HG03175 (cell line): ENCODE data around the gene OSBPL8.

ENCODE experiments used
- ATAC-seq: cut with Tn5 transposase; IDR thresholded peaks from one replicate; pipeline ENCODE4 v1.9.1; 2021; ENCODE audit warnings: mild to moderate bottlenecking, moderate library complexity; ENCODE audit not compliant: unreplicated experiment

Gene OSBPL8, protein sequence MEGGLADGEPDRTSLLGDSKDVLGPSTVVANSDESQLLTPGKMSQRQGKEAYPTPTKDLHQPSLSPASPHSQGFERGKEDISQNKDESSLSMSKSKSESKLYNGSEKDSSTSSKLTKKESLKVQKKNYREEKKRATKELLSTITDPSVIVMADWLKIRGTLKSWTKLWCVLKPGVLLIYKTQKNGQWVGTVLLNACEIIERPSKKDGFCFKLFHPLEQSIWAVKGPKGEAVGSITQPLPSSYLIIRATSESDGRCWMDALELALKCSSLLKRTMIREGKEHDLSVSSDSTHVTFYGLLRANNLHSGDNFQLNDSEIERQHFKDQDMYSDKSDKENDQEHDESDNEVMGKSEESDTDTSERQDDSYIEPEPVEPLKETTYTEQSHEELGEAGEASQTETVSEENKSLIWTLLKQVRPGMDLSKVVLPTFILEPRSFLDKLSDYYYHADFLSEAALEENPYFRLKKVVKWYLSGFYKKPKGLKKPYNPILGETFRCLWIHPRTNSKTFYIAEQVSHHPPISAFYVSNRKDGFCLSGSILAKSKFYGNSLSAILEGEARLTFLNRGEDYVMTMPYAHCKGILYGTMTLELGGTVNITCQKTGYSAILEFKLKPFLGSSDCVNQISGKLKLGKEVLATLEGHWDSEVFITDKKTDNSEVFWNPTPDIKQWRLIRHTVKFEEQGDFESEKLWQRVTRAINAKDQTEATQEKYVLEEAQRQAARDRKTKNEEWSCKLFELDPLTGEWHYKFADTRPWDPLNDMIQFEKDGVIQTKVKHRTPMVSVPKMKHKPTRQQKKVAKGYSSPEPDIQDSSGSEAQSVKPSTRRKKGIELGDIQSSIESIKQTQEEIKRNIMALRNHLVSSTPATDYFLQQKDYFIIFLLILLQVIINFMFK

DNA sequence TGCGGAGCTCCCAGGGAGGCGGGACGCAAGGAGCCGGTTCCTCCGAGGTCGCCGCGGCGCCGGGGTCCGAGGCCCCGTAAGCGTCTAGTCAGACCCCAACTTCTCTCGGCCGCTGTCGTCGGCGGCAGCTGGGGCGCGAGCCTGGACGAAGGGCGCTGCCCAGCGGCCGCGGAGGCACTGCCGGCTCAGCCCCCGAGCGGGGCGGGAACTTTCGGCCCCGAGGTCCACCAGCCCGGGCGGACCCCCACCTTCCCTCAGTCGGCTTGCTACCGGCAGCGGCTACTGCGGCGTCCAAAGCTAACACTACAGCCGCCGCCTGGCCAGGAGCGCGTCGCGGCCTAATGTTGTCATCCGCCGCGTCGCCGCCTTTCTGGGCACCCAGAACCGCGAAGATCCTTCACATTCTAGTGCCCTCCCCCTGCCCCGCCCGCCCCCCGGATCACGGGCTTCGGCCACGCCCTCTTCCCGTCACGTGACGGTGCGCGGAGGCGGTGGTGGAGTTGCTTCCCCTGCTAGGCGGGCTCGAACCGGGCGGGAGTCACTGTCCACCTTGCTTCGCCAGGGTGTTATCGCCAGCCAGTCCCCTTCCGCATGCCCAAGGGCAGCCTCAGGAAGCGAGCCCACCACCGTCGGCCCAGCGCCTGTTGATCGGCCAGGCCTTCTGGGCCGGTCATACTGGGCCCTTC is at the start of gene OSBPL8:
Gene OSBPL8, minus strand, starts transcription at position 372 of the 686 bp plus-strand sequence. CDS start 72,220 bp downstream, outside the sequence.
- ATAC-seq, result peak; percentile 83

DNA sequence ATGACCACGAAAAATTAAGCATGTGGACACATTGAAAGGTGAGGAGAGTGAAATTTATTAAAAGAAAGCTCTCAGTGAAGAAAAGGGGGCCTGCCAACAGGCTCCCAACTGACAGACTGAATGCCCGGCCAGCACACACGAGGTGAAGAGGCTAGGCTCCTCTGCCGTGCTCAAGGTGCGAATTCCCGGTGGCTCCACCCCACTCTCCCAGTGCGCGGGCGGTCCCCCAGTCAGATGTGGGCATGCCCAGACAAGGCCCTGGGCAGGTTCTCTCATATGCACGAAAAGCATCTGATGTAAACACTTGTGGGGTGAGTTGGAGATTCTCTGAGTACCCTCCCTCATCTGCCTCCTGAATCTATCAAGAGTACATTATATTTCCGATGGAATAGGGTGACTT is 48.5 kb upstream of the OSBPL8 start:
- ATAC-seq, result no peak

DNA sequence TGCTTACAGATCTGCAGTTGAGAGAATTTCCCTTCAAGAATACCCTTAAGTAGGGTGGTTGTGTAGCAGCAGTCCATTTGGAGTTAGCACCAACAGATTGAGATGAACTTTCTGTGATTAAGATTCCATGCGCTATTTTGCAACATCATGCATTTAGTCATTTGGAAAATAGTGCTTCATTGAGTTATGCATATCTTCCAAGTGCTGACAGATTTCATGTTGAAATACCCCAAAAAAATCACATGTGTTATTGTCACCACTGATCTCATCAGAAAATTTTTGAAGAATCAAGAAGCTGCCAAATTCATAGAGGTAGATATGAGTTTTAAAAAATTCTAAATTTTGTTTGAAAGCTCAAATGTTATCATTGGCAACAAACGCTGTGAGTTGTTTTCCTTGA is 35.5 kb upstream of the OSBPL8 start:
- no peak for ATAC-seq

DNA sequence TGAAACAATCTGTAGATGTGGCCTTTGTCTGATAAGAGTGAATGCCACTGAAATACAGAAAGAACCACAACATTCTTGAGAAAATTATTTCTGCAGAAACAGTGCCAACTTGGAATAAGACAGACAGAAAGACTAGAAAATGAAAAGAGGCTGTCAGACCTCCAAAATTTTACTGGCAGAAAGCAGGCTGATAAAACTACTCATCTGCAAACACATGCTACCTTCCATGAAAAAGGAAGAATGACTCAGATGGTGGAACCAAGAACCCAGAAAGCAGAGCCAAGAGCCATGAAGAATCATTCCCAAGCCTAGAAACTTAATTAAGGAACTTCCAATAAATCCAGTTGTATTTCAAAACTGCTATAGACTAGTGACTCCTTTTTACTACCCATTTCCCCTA is 31.9 kb upstream of the OSBPL8 start:
- no peak for ATAC-seq

DNA sequence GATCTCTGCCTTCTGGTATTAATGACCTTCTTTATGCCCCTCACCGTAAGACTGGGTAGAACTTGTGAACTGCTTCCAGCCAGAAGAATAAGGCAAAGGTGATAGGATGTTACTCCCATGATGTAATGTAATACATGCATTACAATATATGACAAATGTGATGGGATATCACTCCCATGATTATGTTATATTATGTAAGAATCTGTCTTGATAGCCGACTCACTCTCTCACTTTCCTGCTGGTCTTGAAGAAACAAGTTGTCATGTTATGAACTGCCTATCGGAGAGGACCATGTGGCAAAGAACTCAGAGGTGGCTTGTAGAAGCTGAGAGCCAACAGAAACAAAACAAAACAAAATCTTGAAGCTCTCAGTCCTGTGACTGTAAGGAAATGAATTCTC is 30.6 kb upstream of the OSBPL8 start:
- no peak for ATAC-seq

DNA sequence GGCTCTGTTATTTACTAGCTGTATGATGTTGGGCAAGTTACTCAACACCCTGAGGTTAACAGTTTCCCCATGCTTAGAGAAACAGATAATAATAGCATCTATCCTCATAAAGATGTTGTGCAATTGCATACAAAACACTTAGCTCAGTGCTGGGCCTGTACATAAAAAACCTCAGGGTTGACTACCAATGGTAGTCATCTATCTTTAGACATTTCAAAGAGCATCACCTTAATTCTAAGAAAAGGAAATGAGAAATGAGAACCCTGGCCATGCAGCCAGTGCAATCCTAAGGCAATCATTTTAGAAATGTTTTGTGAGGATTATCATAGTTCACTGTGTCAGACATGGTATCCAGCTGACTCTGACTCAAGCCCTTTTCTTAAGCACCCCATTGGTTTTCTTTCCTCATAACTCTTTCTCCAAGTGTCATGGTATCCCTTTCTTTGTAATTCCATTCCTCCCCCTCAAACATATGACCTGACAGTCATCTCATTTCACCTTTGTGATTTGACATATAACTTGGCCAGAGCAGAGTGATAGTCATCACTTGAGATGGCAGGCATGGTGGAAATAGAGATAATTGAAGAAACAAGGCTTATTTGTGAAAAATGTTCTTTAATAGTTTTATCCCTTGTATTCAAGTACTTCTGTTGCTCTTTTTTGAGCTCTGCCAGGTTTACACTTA is 29.5 kb upstream of the OSBPL8 start:
- no peak for ATAC-seq

DNA sequence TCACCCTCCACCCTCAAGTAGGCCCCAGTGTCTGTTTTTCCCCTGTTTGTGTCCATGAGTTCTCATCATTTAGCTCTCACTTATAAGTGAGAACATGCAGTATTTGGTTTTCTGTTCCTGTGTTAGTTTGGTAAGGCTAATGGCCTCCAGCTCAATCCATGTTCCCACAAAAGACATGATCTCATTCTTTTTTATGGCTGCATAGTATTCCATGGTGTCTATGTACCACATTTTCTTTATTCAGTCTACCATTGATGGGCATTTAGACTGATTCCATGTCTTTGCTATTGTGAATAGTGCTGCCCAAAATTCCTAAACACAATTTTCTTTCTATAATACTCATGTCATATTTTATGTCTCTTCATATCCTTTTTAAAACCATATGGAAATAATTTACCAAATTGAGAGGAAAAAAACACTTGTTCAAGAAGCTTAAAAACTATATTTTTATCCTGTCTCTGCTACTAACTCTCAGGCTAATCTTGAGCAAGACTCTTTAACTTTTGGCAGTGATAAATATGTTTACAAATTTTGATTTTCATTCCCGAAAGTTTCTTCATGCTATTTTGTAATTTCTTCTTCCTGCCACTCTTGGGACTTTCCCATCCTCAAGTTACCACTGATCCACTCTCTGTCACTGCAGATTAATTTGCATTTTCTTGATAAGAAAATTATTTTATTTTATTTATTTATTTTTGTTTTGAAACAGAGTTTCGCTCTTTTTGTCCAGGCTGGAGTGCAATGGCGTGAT is 28.0 kb upstream of the OSBPL8 start:
- ATAC-seq, result no peak

DNA sequence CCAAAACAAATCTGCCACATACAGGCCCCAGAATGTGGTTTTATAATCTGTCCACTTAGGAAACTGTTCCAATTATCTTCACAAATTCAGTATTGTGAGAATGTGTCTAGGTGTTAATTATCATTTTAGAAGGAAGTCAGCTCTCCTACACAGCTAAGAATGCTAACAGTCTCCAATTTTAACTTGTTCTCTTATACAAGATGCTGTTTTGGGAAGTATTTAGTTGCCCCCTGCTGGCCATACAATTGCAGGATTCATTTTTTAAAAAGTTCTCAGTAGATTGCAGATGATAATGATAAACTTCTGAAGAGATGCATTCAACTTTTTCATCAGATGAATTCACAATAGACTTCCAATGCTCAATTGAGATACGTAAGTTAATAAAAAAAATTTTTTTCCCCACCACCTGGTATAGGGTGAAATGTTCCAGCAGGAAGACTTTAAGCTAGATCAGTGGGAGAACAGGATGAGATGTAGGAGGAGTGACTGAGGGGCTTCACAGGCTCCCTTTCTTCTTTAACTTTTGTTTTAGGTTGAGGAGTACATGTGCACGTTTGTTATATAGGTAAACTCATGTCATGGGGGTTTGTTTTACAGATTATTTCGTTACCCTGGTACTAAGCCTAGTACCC is 27.3 kb upstream of the OSBPL8 start:
- ATAC-seq, result no peak

DNA sequence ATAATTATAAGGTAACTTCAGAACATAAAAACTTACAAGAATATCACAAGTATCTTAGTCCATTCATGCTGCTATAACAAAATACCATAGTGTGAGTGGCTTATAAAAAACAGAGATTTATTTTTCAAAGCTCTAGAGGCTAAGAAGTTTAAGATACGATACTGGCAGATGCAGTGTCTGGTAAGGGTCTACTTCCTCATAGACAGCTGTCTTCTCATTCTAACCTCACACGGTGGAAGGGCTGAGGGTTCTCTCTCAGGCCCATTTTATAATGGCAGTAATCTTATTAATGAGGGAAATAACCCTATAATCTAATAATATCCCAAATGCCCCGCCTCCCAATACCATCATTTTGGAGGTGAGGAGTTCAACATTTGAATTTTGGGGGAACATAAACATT is 23.7 kb upstream of the OSBPL8 start:
- no peak for ATAC-seq

DNA sequence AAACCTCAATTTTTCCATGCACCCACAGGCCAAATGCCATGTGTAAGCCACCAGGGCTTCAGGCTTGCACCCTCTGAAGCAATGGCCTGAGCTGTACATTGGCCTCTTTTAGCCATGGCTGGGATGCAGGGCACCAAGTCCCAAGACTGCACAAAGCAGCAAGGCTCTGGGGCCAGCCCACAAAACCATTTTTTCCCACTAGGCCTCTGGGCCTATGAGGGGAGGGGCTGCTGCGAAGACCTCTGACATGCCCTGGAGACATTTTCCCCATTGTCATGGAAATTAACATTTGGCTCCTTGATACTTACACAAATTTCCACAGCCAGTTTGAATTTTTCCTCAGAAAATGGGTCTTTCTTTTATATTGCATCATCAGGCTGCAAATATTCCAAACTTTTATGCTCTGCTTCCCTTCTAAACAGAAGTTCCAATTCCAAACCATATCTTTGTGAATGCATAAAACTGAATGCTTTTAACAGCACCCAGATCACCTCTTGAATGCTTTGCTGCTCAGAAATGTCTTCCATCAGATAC is 14.3 kb upstream of the OSBPL8 start:
- no peak for ATAC-seq

DNA sequence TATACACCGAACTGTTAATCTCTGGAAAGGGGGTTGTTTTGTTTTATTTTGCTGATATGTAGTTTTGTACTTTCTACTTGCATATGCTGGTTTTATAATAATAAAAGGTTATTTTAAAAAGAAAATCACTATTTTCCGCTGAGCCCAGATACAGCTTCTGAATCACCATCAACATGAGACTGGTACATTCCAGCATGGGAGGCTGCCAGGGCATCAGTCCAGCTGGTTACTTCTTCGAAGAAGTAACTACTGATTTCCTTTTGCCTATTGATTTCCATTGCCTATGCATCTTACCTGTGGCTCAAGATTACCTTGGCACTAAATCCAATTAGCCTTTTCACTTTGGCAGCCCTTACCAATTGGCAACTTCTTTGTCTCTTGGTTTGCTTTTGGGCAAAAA is 11.7 kb upstream of the OSBPL8 start:
- ATAC-seq, result no peak

DNA sequence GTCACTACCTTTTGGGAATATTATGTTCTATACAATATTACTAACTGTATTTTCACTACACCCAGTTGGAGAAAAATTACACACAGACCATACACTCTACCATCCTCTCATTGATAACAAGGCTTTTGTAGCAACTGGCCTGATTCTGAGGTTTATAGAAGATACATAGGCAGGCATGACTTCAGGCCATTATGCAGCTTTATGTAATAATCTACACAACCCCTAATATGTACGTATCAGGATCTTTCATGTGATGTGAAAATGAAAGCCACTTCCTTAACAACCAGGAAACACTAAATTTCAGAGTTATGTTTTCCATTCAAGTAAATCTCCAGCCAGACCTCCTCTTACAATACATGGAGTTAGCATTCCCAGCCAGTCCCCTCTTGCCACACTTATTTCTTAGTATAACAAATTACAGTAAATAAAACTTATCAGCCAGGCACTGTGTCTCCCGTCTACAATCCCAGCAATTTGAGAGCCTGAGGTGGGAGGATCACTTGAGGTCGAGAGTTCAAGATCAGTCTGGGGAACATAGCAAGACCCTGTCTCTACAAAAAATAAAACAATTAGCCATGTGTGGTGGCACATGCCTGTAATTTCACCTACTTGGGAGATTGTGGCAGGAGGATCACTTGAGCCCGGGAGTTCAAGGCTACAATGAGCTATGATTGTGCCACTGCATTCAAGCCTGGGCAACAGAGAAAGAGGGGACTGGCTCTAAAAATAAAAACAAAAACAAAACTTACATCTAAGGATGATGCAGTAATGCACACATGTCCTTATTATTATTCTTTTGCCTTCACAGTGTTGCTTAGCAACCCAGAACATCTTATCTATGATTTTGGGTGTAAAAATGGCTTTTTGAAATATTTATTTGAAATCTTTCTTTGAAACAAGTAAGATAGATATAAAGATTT is 10.4 kb upstream of the OSBPL8 start:
- peak; percentile 79 for ATAC-seq

DNA sequence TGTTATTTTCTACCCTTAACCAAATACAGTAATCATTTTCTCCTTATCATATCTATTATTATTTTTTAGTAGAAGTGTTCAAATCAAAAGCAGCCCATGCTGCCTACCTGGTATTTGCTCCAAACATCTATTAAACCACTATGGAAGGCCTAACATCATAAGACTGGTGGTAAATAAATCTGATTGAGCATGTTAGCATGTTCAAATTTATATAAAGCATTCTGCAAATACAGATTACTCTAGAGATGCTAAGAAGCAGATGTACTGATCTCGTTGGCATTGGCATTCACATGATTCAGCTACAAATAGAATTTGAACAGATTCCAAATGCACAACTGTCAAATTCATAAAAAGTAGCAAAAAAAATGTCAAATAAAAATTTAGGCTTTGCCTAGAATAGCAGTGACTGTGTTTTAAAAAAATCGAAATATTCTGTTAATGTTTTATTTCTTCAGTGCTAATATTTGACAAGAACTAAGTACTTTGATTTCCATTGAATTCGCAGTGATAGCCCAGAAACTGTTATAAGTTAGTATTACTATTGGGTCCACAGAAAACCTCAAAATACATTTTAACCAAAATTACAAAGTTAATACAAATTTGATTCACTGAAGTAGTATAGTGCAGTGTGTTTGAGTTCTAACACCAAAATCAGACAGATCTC is 9.4 kb upstream of the OSBPL8 start:
- no peak for ATAC-seq

DNA sequence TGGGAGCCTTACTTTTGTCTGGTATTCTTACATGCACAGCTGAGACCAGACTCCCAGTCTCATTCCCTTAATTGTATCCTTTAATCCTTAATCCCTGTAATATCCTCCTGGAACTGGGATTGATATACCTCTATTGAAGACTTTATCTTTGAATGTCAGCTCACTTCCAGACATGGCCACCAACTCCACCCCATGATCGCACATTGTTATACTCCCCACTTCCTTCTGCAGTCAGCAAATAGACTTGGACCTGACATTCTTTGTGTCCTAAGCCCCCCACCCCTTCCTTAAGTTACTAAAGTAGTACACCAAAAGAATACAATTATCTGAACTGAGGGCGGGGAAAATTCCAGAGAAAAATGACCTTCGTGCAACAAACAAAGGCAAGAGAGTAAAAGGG is 8.6 kb upstream of the OSBPL8 start:
- no peak for ATAC-seq

DNA sequence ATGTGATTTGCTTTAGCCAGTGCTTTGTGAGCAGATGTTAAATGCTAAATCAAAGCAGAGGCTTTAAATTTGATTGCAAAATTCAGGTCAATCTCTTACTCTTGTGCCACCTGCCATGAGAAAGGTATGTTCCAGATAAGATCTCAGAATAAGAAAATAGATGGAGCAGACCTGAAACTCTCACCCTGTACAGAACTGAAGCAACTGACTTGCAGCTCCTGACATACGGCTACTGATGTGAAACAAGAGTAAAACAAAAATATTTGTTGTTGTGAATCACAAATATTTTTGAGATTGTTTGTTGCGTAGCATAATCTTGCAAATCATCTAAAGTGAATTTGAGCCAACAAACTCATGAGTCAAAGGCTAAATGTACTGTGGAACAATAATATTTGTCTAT is 3.5 kb upstream of the OSBPL8 start:
- no peak for ATAC-seq

DNA sequence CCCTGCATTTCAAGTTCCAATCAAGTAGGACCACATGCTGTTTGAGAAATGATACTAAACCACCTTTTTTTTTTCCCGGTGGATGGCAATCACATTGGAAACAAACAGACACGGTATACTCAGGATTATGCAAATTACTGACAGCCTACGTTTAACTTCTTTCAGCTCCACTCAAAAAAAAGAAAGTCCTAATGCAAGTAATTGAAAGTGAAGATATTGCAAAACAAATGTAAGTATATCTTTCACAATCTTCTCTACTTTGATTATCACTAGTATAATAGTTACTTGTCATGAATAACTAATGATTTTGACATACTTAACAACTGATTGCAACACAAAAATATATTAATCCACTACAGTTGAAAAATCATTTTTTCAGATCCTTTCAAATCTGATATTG is 2.6 kb upstream of the OSBPL8 start:
- no peak for ATAC-seq

DNA sequence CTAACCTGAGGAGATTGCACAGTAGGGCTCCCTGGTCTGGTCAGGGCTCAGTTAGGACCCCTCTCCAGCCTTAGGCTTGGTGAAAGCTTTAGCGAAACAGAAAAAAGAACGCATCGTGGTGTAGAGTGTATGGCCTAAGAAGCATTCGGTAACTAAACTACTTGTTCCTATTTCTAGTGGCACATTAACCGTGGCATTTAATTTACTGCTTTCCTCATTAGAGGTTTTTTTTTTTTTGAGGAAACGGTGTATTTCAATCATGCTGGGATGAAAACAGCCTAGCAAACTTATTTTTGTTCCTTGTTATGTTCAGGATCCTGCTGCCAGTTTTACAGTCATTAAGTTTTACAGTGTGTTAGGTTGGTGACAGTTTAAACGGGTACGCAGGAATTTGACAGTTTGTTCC is 518 bp upstream of the OSBPL8 start:
- peak; percentile 46 for ATAC-seq
